KMS-11 (cell line): ENCODE results near the gene ALDH3B2.
"Not testable (repeated sequence)": the region's sequence is repeated elsewhere in the genome, so short reads cannot be mapped to it uniquely, and the experiment has no call there.

Experiments used
- H2AFZ ChIP-seq: fragments of 200-600 bp; sonication (generic); 2 replicates; pipeline ENCODE4 v1.6.1; 2016; ENCODE audit warnings: antibody characterized with exemption, mixed run types, low read depth
- H3K27ac ChIP-seq: fragments of 200-600 bp; sonication (generic); 2 replicates; pipeline ENCODE4 v1.6.1; 2016; ENCODE audit warnings: mild to moderate bottlenecking, mixed run types
- H3K27me3 ChIP-seq: fragments of 200-600 bp; sonication (generic); 2 replicates; pipeline ENCODE4 v1.6.1; 2017; ENCODE audit warnings: mild to moderate bottlenecking, low read depth, mixed run types, moderate library complexity; ENCODE audit not compliant: insufficient read depth
- H3K36me3 ChIP-seq: fragments of 200-600 bp; sonication (generic); 2 replicates; pipeline ENCODE4 v1.6.1; 2017; ENCODE audit warnings: mild to moderate bottlenecking, mixed run types; ENCODE audit not compliant: insufficient read depth
- H3K4me1 ChIP-seq: fragments of 200-600 bp; sonication (generic); 2 replicates; pipeline ENCODE4 v1.6.1; 2016; ENCODE audit warnings: mild to moderate bottlenecking, low read depth, mixed run types; ENCODE audit not compliant: poor library complexity, severe bottlenecking
- H3K4me2 ChIP-seq: fragments of 200-600 bp; sonication (generic); 2 replicates; pipeline ENCODE4 v1.7.0; 2016; ENCODE audit warnings: mild to moderate bottlenecking, mixed run types
- H3K4me3 ChIP-seq: fragments of 200-600 bp; sonication (generic); IDR thresholded peaks from 2 replicates; pipeline ENCODE4 v1.6.1; 2017; ENCODE audit warnings: low read depth, low read length, mixed read lengths; ENCODE audit not compliant: insufficient read depth
- H3K79me2 ChIP-seq: fragments of 200-600 bp; sonication (generic); 2 replicates; pipeline ENCODE4 v1.6.1; 2016; ENCODE audit warnings: low read depth, mixed run types; ENCODE audit not compliant: insufficient read depth
- H3K9ac ChIP-seq: fragments of 200-600 bp; sonication (generic); 2 replicates; pipeline ENCODE4 v1.6.1; 2016; ENCODE audit warnings: mild to moderate bottlenecking, mixed run types
- H4K20me1 ChIP-seq: fragments of 200-600 bp; sonication (generic); 2 replicates; pipeline ENCODE4 v1.6.1; 2016; ENCODE audit warnings: mild to moderate bottlenecking, mixed run types; ENCODE audit not compliant: insufficient read depth
- TF ChIP-seq, protein P1 (sequence below): fragments of 200-600 bp; sonication (generic); conservative IDR thresholded peaks from 2 replicates; pipeline ENCODE4 v1.6.1; 2017; ENCODE audit warnings: low read depth, mild to moderate bottlenecking, antibody characterized with exemption, low read length, moderate library complexity, mixed read lengths

Gene ALDH3B2

DNA sequence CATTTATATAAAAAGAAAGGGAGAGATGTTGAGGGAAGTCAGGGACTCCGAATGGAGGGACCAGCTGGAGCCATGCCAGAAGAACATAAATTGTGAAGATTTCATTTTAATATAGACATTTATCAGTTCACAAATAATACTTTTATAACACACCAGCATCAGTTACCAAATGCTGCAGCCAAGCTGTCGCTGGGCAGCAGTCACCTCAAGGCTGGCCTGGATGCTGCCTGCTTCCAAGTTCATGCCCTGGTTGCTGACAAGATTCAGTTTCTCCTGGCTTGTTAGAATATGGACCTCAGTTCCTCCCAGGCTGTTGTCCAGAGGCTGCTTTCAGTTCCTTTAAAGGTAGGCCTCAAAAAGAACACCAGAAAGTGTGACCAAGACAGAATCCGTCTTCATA, 30.8 kb upstream of the ALDH3B2 start:
- Histone ChIP-seq H3K27me3 (no peaks in the 10 kb centered on the region), H3K4me1 (no peaks in the 10 kb centered on the region), H3K4me2 (no peak overlapping the region), H3K27ac (no peak overlapping the region), H3K36me3 (no peaks in the 10 kb centered on the region), H3K79me2 (no peaks in the 10 kb centered on the region), H4K20me1 (no peaks in the 10 kb centered on the region), H3K4me3 (no peak overlapping the region), H3K9ac (no peak overlapping the region), H2AFZ (no peak overlapping the region)
- TF ChIP-seq, protein P1, sequence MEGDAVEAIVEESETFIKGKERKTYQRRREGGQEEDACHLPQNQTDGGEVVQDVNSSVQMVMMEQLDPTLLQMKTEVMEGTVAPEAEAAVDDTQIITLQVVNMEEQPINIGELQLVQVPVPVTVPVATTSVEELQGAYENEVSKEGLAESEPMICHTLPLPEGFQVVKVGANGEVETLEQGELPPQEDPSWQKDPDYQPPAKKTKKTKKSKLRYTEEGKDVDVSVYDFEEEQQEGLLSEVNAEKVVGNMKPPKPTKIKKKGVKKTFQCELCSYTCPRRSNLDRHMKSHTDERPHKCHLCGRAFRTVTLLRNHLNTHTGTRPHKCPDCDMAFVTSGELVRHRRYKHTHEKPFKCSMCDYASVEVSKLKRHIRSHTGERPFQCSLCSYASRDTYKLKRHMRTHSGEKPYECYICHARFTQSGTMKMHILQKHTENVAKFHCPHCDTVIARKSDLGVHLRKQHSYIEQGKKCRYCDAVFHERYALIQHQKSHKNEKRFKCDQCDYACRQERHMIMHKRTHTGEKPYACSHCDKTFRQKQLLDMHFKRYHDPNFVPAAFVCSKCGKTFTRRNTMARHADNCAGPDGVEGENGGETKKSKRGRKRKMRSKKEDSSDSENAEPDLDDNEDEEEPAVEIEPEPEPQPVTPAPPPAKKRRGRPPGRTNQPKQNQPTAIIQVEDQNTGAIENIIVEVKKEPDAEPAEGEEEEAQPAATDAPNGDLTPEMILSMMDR = no peak

DNA sequence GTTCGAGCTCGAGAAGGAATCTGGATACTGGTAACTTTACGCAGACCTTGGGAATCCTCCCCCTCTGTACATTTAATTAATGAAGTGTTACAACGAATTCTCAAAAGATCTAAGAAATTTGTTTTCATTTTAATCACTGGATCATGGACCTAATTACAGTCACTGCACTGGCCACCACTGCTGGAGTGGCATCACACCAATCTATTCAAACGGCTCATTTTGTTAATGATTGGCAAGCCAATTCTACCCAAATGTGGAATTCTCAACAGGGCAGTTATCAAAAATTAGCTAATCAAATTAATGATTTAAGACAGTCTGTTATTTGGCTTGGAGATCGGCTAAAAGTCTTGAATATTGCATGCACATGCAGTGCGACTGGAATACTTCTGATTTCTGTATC, 30.1 kb upstream of the ALDH3B2 start:
- H3K4me1 ChIP-seq = no peaks in the 10 kb centered on the region
- no peak overlapping the region for H2AFZ ChIP-seq
- no peak overlapping the region for H3K4me2 ChIP-seq
- H3K36me3 ChIP-seq = no peaks in the 10 kb centered on the region
- H3K79me2 ChIP-seq = no peaks in the 10 kb centered on the region
- TF ChIP-seq, protein P1 = no peak
- no peak overlapping the region for H3K27ac ChIP-seq
- no peak overlapping the region for H3K4me3 ChIP-seq
- H3K9ac ChIP-seq = no peak overlapping the region
- no peaks in the 10 kb centered on the region for H4K20me1 ChIP-seq
- no peaks in the 10 kb centered on the region for H3K27me3 ChIP-seq

DNA sequence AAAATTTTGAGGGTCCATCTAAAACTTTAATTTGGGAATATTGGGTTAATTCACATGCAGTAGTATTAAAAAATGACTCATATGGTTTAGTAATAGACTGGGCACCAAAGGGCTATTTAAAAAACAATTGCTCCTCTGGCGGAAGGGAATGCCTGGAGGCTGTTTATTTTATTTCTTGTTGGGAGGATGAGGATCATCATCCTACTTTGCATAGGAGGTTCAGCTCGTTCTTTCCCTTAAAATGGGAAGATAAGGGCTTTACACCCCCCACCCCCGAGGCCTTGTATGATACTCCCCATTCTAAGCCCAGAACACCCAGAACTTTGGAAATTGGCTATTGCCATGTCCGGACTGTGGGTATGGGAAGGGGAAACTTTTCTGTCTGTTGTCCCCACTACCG, 29.3 kb upstream of the ALDH3B2 start:
- not testable (repeated sequence) for H3K4me2 ChIP-seq, H3K79me2 ChIP-seq, H3K27ac ChIP-seq, H3K4me1 ChIP-seq, H3K4me3 ChIP-seq, H3K9ac ChIP-seq, H4K20me1 ChIP-seq, H3K27me3 ChIP-seq, H2AFZ ChIP-seq, H3K36me3 ChIP-seq

DNA sequence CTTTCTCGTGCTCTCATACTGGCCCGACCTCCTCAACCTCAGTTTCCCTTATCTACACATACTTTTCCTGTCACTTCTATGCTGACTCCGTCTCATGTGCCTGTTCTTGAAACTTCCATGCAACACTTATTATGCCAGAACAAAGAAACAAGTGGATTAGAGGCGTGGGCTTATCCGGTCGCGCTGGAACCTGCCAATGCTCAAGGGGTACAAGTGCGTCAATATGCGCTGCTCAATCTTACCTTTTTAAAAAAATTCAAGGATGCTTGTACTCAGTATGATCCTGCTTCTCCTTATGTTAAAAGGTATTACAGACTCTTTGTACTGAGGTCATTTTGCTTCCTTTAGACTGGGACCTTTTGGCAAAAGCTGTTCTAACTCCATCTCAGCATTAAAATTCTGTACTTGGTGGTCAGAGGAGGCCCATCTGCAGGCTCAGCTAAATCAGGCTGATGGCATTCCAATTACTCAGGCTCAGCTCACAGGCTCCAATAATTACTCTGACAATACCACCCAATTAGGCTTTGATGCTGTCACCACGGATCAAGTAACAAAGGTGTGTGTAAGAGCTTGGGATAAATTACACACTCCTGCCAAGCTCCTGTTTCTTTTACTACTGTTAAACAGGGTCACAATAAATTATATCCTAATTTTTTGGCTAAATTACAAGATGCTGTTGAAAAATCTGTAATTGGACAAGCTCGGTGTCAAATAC, 26.3 kb upstream of the ALDH3B2 start:
- Histone ChIP-seq H3K4me1 (no peaks in the 10 kb centered on the region), H3K4me2 (no peak overlapping the region), H3K27ac (no peak overlapping the region), H3K36me3 (no peaks in the 10 kb centered on the region), H3K79me2 (no peaks in the 10 kb centered on the region), H2AFZ (no peak overlapping the region), H3K4me3 (no peak overlapping the region), H3K9ac (no peak overlapping the region), H3K27me3 (no peaks in the 10 kb centered on the region), H4K20me1 (no peaks in the 10 kb centered on the region)
- TF ChIP-seq, protein P1 = no peak

DNA sequence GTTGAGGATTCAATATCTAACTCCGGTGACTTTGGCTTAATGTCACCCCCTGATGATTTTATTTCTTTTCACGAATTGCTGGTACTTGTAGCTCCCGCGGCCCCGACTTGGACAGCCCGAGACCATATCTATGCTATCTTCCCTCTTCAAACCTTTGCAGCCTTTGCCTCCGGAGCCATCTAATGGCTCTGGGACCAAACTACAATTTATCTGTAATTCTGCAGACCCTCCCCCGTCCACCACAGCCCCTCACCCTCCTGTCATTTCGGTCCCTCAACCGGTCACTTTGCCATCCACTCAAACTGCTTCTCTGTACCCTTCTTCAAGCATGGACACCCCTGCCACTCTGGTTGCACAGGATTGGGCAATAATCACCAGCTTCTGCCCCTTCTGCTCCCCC, 25.7 kb upstream of the ALDH3B2 start:
- H3K4me2 ChIP-seq = no peak overlapping the region
- no peak overlapping the region for H3K4me3 ChIP-seq
- H3K4me1 ChIP-seq = no peaks in the 10 kb centered on the region
- H3K9ac ChIP-seq = no peak overlapping the region
- TF ChIP-seq, protein P1 = no peak
- no peak overlapping the region for H2AFZ ChIP-seq
- H4K20me1 ChIP-seq = no peaks in the 10 kb centered on the region
- H3K27me3 ChIP-seq = no peaks in the 10 kb centered on the region
- H3K79me2 ChIP-seq = no peaks in the 10 kb centered on the region
- no peaks in the 10 kb centered on the region for H3K36me3 ChIP-seq
- H3K27ac ChIP-seq = no peak overlapping the region
